ENCODE measurements around the gene FANK1. TPM values are rescaled to one million over a fixed set of nuclear protein-coding genes. Genes with fewer than 3 reads are reported as not detected.

The FANK1 gene
- total RNA-seq, 2 experiments from 2014 or later = 0.25 TPM; not detected in 1

DNA sequence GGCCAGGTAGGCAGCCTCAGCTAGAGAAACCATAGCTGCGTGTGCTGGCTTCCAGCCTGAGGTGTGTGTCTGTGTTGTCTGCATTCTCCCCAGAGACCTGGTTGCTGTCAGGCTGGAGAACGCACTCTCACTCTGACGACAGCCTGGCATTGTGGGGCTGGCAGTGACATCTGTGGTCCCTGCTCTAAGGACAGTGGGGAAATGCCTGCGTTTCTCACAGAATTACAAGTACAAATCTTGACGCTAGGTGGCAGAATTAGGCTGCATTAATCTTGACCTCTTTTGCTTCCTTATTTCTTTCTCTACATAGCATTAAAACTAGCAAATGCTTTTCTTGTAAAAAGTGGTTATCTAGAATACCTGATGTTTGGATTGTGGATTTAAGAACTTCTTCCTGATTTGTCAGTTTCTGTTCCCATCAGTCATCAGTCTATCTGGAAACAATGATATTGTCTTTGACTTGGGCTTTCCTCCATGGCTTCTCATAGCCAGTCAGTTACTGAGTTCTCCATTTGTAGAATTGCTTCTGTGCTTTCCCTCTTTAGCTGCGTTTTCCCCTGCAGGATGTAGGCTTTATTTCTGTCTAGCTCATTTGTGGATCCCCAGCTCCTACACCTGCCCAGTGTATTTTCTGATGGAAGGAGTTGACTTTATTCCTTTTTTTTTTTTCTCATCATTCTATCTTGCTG is 86.0 kb downstream of the FANK1 start:
- TF ChIP-seq, protein P1, sequence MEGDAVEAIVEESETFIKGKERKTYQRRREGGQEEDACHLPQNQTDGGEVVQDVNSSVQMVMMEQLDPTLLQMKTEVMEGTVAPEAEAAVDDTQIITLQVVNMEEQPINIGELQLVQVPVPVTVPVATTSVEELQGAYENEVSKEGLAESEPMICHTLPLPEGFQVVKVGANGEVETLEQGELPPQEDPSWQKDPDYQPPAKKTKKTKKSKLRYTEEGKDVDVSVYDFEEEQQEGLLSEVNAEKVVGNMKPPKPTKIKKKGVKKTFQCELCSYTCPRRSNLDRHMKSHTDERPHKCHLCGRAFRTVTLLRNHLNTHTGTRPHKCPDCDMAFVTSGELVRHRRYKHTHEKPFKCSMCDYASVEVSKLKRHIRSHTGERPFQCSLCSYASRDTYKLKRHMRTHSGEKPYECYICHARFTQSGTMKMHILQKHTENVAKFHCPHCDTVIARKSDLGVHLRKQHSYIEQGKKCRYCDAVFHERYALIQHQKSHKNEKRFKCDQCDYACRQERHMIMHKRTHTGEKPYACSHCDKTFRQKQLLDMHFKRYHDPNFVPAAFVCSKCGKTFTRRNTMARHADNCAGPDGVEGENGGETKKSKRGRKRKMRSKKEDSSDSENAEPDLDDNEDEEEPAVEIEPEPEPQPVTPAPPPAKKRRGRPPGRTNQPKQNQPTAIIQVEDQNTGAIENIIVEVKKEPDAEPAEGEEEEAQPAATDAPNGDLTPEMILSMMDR (IDR thresholded peaks at IDR 0.05) = peak; percentile 38
- DNase-seq (peak in 4 of 14 experiments; percentile 23 to 71 (median 56)), ATAC-seq (ENCODE audit: poor library complexity) (no peak)
- Histone ChIP-seq H3K27ac (ENCODE audit: low read depth in 1 of 2, low read length in 2 of 2) (no peak overlapping the region), H3K4me3 (ENCODE audit: low read length) (no peak overlapping the region), H3K36me3 (ENCODE audit: insufficient read depth, low read length) (no peaks in the 10 kb centered on the region), H3K4me1 (ENCODE audit: insufficient read depth, low read length) (no peaks in the 10 kb centered on the region), H3K9me3 (ENCODE audit: control insufficient read depth in 1 of 2, insufficient read depth in 1 of 2, low read length in 2 of 2) (no peaks in the 10 kb centered on the region), H3K27me3 (ENCODE audit: control insufficient read depth in 1 of 2, insufficient read depth in 2 of 2, low read length in 2 of 2) (no peaks in the 10 kb centered on the region)
- H3K4me1 Mint-ChIP-seq (ENCODE audit: low read depth) = no peaks in the 10 kb centered on the region
- peaks cover 13% of the 10 kb centered on the region for H3K27me3 Mint-ChIP-seq
- no peak overlapping the region for H3K27ac Mint-ChIP-seq
- H3K36me3 Mint-ChIP-seq (ENCODE audit: low read depth) = no peaks in the 10 kb centered on the region
- intact Hi-C loops (cut with DNase I, micrococcal nuclease) = loop anchor here (1.0 to 5.0 kb wide), 4 partner anchors 405 to 1872 kb away; partner anchors contain the start of gene ADAM12 (in 2 of the 2)
- POLR2A ChIA-PET = no interaction called here
- H3K4me3 Mint-ChIP-seq = no peak overlapping the region
- CTCF ChIA-PET = interaction anchor here (0.7 to 1.2 kb wide), 2 partner anchors 14 to 1871 kb away, joined by 3 read pairs; no protein-coding TSS in a partner anchor
- no peaks in the 10 kb centered on the region for H3K9me3 Mint-ChIP-seq

DNA sequence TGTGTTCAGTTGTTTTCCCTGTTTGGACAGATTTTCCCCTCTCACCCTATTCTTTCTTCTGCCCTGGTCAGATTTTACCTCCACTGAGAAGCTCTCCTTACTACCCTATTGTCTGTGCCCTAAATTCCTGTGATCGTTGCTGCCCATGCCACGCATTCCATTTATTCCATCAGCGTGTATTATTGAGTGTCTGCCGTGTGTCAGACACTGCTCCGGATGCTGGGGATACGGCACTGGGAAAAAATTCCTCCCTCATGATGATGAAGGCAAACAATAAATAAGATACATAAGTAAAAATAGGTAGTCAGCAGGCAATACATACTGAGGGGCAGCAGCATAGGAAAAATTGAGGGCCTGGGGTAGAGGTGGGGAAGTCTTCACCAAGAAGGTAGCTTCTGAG is 86.8 kb downstream of the FANK1 start:
- H3K27me3 ChIP-seq (ENCODE audit: control insufficient read depth in 1 of 2, insufficient read depth in 2 of 2, low read length in 2 of 2) = no peaks in the 10 kb centered on the region
- no peaks in the 10 kb centered on the region for H3K9me3 Mint-ChIP-seq
- CTCF ChIA-PET = interaction anchor here (1.2 kb wide), 1 partner anchor 13 kb away, joined by 3 read pairs; no protein-coding TSS in a partner anchor

DNA sequence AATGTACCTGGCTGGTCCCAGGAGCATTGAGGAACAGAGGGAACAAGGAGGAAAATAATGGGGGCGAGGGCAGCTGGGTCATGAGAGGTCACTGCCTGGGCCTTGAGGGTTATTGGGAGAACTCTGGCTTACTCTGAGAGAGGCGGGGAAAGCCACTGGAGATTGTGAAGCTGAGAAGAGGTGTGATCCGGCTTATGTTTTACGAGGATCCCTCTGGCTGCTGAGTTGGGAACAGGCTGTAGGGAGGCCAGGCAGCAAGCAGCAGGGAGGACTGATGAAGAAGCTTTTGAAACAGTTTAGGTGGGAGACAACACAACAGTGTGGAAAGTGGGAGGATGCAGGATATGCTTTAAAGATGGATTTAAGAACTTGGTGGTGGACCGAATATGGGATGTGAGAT is 87.3 kb downstream of the FANK1 start:
- peaks cover 12% of the 10 kb centered on the region for H3K27me3 Mint-ChIP-seq
- intact Hi-C loops (cut with DNase I, micrococcal nuclease) = loop anchor here (2.0 to 5.0 kb wide), 3 partner anchors 404 to 765 kb away; partner anchors contain the start of gene ADAM12 (in 2 of the 2)
- CTCF ChIA-PET = interaction anchor here (1.2 kb wide), 1 partner anchor 12 kb away, joined by 3 read pairs; no protein-coding TSS in a partner anchor
- no peaks in the 10 kb centered on the region for H3K4me1 Mint-ChIP-seq (ENCODE audit: low read depth)
- DNase-seq = no peak
- H3K4me3 Mint-ChIP-seq = no peak overlapping the region
- no peaks in the 10 kb centered on the region for H3K9me3 Mint-ChIP-seq
- TF ChIP-seq, protein P1 (IDR thresholded peaks at IDR 0.05) = no peak
- Histone ChIP-seq H3K4me1 (ENCODE audit: insufficient read depth, low read length) (no peaks in the 10 kb centered on the region), H3K27ac (ENCODE audit: low read depth in 1 of 2, low read length in 2 of 2) (no peak overlapping the region), H3K9me3 (ENCODE audit: control insufficient read depth in 1 of 2, insufficient read depth in 1 of 2, low read length in 2 of 2) (no peaks in the 10 kb centered on the region), H3K27me3 (ENCODE audit: control insufficient read depth in 1 of 2, insufficient read depth in 2 of 2, low read length in 2 of 2) (no peaks in the 10 kb centered on the region), H3K4me3 (ENCODE audit: low read length) (no peak overlapping the region), H3K36me3 (ENCODE audit: insufficient read depth, low read length) (no peaks in the 10 kb centered on the region)
- POLR2A ChIA-PET = no interaction called here
- no peak overlapping the region for H3K27ac Mint-ChIP-seq
- no peaks in the 10 kb centered on the region for H3K36me3 Mint-ChIP-seq (ENCODE audit: low read depth)
- no peak for ATAC-seq (ENCODE audit: poor library complexity)

More for the DNA sequence above, 86.8 kb downstream of the FANK1 start:
- TF ChIP-seq, protein P1 (IDR thresholded peaks at IDR 0.05) = no peak
- Mint-ChIP-seq H3K27me3 (peaks cover 12% of the 10 kb centered on the region), H3K4me3 (no peak overlapping the region), H3K4me1 (ENCODE audit: low read depth) (no peaks in the 10 kb centered on the region), H3K36me3 (ENCODE audit: low read depth) (no peaks in the 10 kb centered on the region), H3K27ac (no peak overlapping the region)
- H3K4me1 ChIP-seq (ENCODE audit: insufficient read depth, low read length) = no peaks in the 10 kb centered on the region
- POLR2A ChIA-PET = no interaction called here
- ATAC-seq (ENCODE audit: poor library complexity) = no peak
- no peaks in the 10 kb centered on the region for H3K9me3 ChIP-seq (ENCODE audit: control insufficient read depth in 1 of 2, insufficient read depth in 1 of 2, low read length in 2 of 2)
- no peaks in the 10 kb centered on the region for H3K36me3 ChIP-seq (ENCODE audit: insufficient read depth, low read length)
- no peak overlapping the region for H3K27ac ChIP-seq (ENCODE audit: low read depth in 1 of 2, low read length in 2 of 2)
- DNase-seq = no peak
- intact Hi-C loops (cut with DNase I, micrococcal nuclease) = loop anchor here (2.0 to 5.0 kb wide), 3 partner anchors 404 to 766 kb away; partner anchors contain the start of gene ADAM12 (in 2 of the 2)
- no peak overlapping the region for H3K4me3 ChIP-seq (ENCODE audit: low read length)
